ENCODE measurements around the gene TCF4. TPM values are rescaled to one million over a fixed set of nuclear protein-coding genes. Genes with fewer than 3 reads are reported as not detected.

The TCF4 gene
- total RNA-seq, 1 experiment from 2014 or later, result 104 TPM

GRCh38 chr18:55300936-55301531, 287.0 kb downstream of the TCF4 start:
- ChIA-PET CTCF (interaction anchor here (1.1 to 1.4 kb wide), 3 partner anchors 25 to 84 kb away, joined by 3 to 5 read pairs (median 3); no protein-coding TSS in a partner anchor), POLR2A (no interaction called here)
- ATAC-seq, result peak; percentile 37
- peaks cover 85% of the 10 kb centered on the region for H3K4me1 Mint-ChIP-seq
- peak; percentile 13 for DNase-seq (ENCODE audit: low spot score)
- TF ChIP-seq CTCF (IDR thresholded peaks at IDR 0.05) (no peak), ZNF532 (CRISPR knock-in tag; IDR thresholded peaks at IDR 0.05; ENCODE audit: borderline replicate concordance) (no peak), TCF7 (CRISPR knock-in tag; IDR thresholded peaks at IDR 0.05; ENCODE audit: low read depth) (no peak), ZNF138 (CRISPR knock-in tag; conservative IDR thresholded peaks at IDR 0.05) (no peak), ZNF416 (CRISPR knock-in tag; IDR thresholded peaks at IDR 0.05) (no peak), JUN (CRISPR knock-in tag; IDR thresholded peaks at IDR 0.05) (no peak), RORB (CRISPR knock-in tag; IDR thresholded peaks at IDR 0.05) (no peak), OVOL2 (CRISPR knock-in tag; IDR thresholded peaks at IDR 0.05; ENCODE audit: borderline replicate concordance) (no peak), MAX (CRISPR knock-in tag; IDR thresholded peaks at IDR 0.05) (no peak), IRF1 (CRISPR knock-in tag; IDR thresholded peaks at IDR 0.05) (no peak)
- no peaks in the 10 kb centered on the region for H3K27me3 Mint-ChIP-seq (ENCODE audit: low read depth)
- peak overlapping the region; percentile 66 for H3K27ac Mint-ChIP-seq
- no peaks in the 10 kb centered on the region for H3K36me3 Mint-ChIP-seq
- H3K9me3 Mint-ChIP-seq, result no peaks in the 10 kb centered on the region
- H3K4me3 Mint-ChIP-seq, result peak overlapping the region; percentile 32

- CTCF ChIA-PET, result interaction anchor here (1.1 to 1.4 kb wide), 2 partner anchors 25 to 66 kb away, joined by 3 to 5 read pairs; no protein-coding TSS in a partner anchor
- peaks cover 83% of the 10 kb centered on the region for H3K4me1 Mint-ChIP-seq
- H3K4me3 Mint-ChIP-seq, result peak overlapping the region; percentile 29
- H3K9me3 Mint-ChIP-seq, result no peaks in the 10 kb centered on the region
- H3K27ac Mint-ChIP-seq, result peak overlapping the region; percentile 66
- H3K27me3 Mint-ChIP-seq (ENCODE audit: low read depth), result no peaks in the 10 kb centered on the region
- POLR2A ChIA-PET, result no interaction called here
- ATAC-seq, result no peak
- H3K36me3 Mint-ChIP-seq, result no peaks in the 10 kb centered on the region
- DNase-seq (ENCODE audit: low spot score), result no peak
- no peak for TF ChIP-seq JUN (CRISPR knock-in tag; IDR thresholded peaks at IDR 0.05)
- TF ChIP-seq NR3C1 (CRISPR knock-in tag; conservative IDR thresholded peaks at IDR 0.05; ENCODE audit: low read depth), result no peak
- TF ChIP-seq ERG (CRISPR knock-in tag; IDR thresholded peaks at IDR 0.05), result no peak
- TF ChIP-seq SOX15 (CRISPR knock-in tag; IDR thresholded peaks at IDR 0.05), result no peak
- TF ChIP-seq AR (CRISPR knock-in tag; IDR thresholded peaks at IDR 0.05), result no peak
- no peak for TF ChIP-seq HMGA2 (CRISPR knock-in tag; IDR thresholded peaks at IDR 0.05)
- TF ChIP-seq OVOL2 (CRISPR knock-in tag; IDR thresholded peaks at IDR 0.05; ENCODE audit: borderline replicate concordance), result no peak
- no peak for TF ChIP-seq GRHL2 (CRISPR knock-in tag; IDR thresholded peaks at IDR 0.05; ENCODE audit: insufficient replicate concordance, severe bottlenecking)
- no peak for TF ChIP-seq RELA (CRISPR knock-in tag; IDR thresholded peaks at IDR 0.05; ENCODE audit: borderline replicate concordance)
- no peak for TF ChIP-seq ZNF532 (CRISPR knock-in tag; IDR thresholded peaks at IDR 0.05; ENCODE audit: borderline replicate concordance)
Measured at GRCh38 chr18:55300421-55300935, 287.5 kb downstream of the TCF4 start.

All from WTC11 (cell line).